DOHH2 (cell line): ENCODE results near the gene TMEM39B.

Experiments used
- H3F3A ChIP-seq: fragments of 200-600 bp; sonication (generic), shearing (Covaris generic); 2 replicates; pipeline ENCODE4 v1.6.0; 2016; ENCODE audit warnings: antibody characterized with exemption, mild to moderate bottlenecking; ENCODE audit not compliant: control insufficient read depth, insufficient read depth
- H3K27ac ChIP-seq: fragments of 200-600 bp; sonication (generic); 2 replicates; pipeline ENCODE4 v1.5.1; 2014; ENCODE audit warnings: low read depth, mild to moderate bottlenecking, low read length, moderate library complexity
- H3K27me3 ChIP-seq: fragments of 200-600 bp; sonication (generic); 2 replicates; pipeline ENCODE4 v1.6.1; 2014; ENCODE audit warnings: mild to moderate bottlenecking, low read length, mixed read lengths; ENCODE audit not compliant: control insufficient read depth
- H3K36me3 ChIP-seq: fragments of 200-600 bp; sonication (generic); 2 replicates; pipeline ENCODE4 v1.6.1; 2014; ENCODE audit warnings: mild to moderate bottlenecking, low read length, moderate library complexity, mixed read lengths; ENCODE audit not compliant: control insufficient read depth
- H3K4me1 ChIP-seq: fragments of 200-600 bp; sonication (generic); 2 replicates; pipeline ENCODE4 v1.6.1; 2014; ENCODE audit warnings: mild to moderate bottlenecking, low read length, mixed read lengths; ENCODE audit not compliant: control insufficient read depth
- H3K4me2 ChIP-seq: fragments of 200-600 bp; sonication (generic); 2 replicates; pipeline ENCODE4 v1.6.0; 2014; ENCODE audit warnings: mild to moderate bottlenecking, low read length, moderate library complexity
- H3K4me3 ChIP-seq: fragments of 200-600 bp; sonication (generic); 2 replicates; pipeline ENCODE4 v1.5.1; 2014; ENCODE audit warnings: mild to moderate bottlenecking, low read length, mixed read lengths
- H3K79me2 ChIP-seq: fragments of 200-600 bp; sonication (generic); 2 replicates; pipeline ENCODE4 v1.6.1; 2014; ENCODE audit warnings: mild to moderate bottlenecking, low read length, mixed read lengths; ENCODE audit not compliant: control insufficient read depth
- H3K9me2 ChIP-seq: fragments of 200-600 bp; sonication (generic); replicated peaks from 2 replicates; pipeline ENCODE4 v1.6.1; 2014; ENCODE audit warnings: mild to moderate bottlenecking, low read length, mixed read lengths; ENCODE audit not compliant: control insufficient read depth
- H3K9me3 ChIP-seq: fragments of 200-600 bp; sonication (generic); 2 replicates; pipeline ENCODE4 v1.6.1; 2014; ENCODE audit warnings: antibody characterized with exemption, low read length, mixed read lengths; ENCODE audit not compliant: control insufficient read depth, insufficient read depth
- H4K20me1 ChIP-seq: fragments of 200-600 bp; sonication (generic); 2 replicates; pipeline ENCODE4 v1.6.0; 2014; ENCODE audit warnings: low read depth, mild to moderate bottlenecking, antibody characterized with exemption, low read length, moderate library complexity; ENCODE audit not compliant: control insufficient read depth, insufficient read depth
- CTCF ChIP-seq: fragments of 200-600 bp; sonication (generic); IDR thresholded peaks from one replicate; pipeline ENCODE4 v1.5.1; 2014; ENCODE audit warnings: antibody characterized with exemption, mild to moderate bottlenecking, low read depth, low read length; ENCODE audit not compliant: poor library complexity, severe bottlenecking
- EZH2phosphoT487 ChIP-seq: fragments of 200-600 bp; sonication (generic); IDR thresholded peaks from 2 replicates; pipeline ENCODE4 v1.6.1; 2017; ENCODE audit warnings: borderline replicate concordance, mild to moderate bottlenecking, antibody characterized with exemption, low read length, moderate library complexity, mixed read lengths

The TMEM39B gene

GRCh38 chr1:32044234-32044633 is 28.5 kb upstream of the TMEM39B start:
- Histone ChIP-seq H3K27ac (no peak overlapping the region), H3K4me1 (no peaks in the 10 kb centered on the region), H3K36me3 (peaks cover 24% of the 10 kb centered on the region), H4K20me1 (no peaks in the 10 kb centered on the region), H3K4me2 (no peak overlapping the region), H3K9me2 (no peaks in the 10 kb centered on the region), H3K79me2 (peaks cover 3% of the 10 kb centered on the region; the same call in 1 of the 2 replicates), H3K9me3 (no peaks in the 10 kb centered on the region), H3K27me3 (no peaks in the 10 kb centered on the region), H3F3A (peaks cover 8% of the 10 kb centered on the region; the same call in 1 of the 2 replicates), H3K4me3 (no peak overlapping the region)
- no peak for TF ChIP-seq EZH2phosphoT487
- TF ChIP-seq CTCF: no peak

DNA sequence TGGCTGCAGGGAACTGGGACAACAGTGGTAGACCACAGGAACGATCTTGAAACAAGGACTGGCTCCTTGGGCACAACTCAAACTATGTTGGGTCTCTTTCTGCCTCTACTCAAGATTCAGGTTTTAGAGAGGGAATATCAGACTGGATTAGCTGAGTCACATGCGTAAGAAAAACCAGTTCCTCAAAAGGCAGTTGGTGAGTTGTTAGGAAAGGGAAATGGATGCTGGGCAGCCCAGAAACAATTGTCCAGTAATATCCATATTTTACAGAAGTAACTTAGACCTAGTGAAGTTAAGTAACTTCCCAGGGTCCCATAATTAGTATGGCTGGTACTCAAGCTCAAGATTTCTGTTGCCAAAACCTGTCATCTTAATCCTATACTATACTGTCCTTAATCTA is 27.0 kb upstream of the TMEM39B start:
- Histone ChIP-seq H3K4me2 (no peak overlapping the region), H3K36me3 (peaks cover 21% of the 10 kb centered on the region), H3K79me2 (no peaks in the 10 kb centered on the region), H3K4me1 (no peaks in the 10 kb centered on the region), H3K4me3 (no peak overlapping the region), H3K9me2 (no peaks in the 10 kb centered on the region), H3F3A (peaks cover 7% of the 10 kb centered on the region; the same call in 1 of the 2 replicates), H3K9me3 (no peaks in the 10 kb centered on the region), H4K20me1 (no peaks in the 10 kb centered on the region), H3K27me3 (no peaks in the 10 kb centered on the region), H3K27ac (no peak overlapping the region)
- TF ChIP-seq CTCF: no peak
- TF ChIP-seq EZH2phosphoT487: no peak

DNA sequence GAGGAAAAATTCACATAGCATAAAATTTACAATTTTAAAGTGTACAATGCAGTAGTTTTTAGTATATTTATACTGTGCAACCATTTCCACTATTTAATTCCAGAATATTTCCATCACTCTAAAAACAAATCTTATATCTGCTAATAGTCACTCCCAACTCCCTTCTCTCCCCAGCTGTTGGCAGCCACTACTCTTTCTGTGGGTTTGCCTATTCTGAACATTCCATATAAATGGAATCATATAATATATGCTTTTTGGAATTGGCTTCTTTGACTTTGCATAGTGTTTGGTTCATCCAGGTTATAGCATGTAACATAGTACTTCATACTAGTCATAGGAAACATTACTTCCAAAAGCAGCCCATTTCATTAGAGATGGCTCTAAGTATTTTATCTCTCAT is 25.0 kb upstream of the TMEM39B start:
- Histone ChIP-seq H3K9me3 (no peaks in the 10 kb centered on the region), H3K27ac (no peak overlapping the region), H3K79me2 (no peaks in the 10 kb centered on the region), H3K9me2 (no peaks in the 10 kb centered on the region), H4K20me1 (no peaks in the 10 kb centered on the region), H3F3A (peaks cover 7% of the 10 kb centered on the region; the same call in 1 of the 2 replicates), H3K4me1 (no peaks in the 10 kb centered on the region), H3K4me3 (no peak overlapping the region), H3K27me3 (no peaks in the 10 kb centered on the region), H3K4me2 (no peak overlapping the region), H3K36me3 (peaks cover 31% of the 10 kb centered on the region)
- TF ChIP-seq EZH2phosphoT487 (no peak), CTCF (no peak)
